Activated gamma-delta T cell (primary cell): ENCODE results near the gene NR2F1-AS1.
"Not testable (repeated sequence)": the region's sequence is repeated elsewhere in the genome, so short reads cannot be mapped to it uniquely, and the experiment has no call there.

Experiments used
- DNase-seq: peaks from one replicate; lab custom pipeline; 2025; lab: John Stamatoyannopoulos, UW

Gene NR2F1-AS1

DNA sequence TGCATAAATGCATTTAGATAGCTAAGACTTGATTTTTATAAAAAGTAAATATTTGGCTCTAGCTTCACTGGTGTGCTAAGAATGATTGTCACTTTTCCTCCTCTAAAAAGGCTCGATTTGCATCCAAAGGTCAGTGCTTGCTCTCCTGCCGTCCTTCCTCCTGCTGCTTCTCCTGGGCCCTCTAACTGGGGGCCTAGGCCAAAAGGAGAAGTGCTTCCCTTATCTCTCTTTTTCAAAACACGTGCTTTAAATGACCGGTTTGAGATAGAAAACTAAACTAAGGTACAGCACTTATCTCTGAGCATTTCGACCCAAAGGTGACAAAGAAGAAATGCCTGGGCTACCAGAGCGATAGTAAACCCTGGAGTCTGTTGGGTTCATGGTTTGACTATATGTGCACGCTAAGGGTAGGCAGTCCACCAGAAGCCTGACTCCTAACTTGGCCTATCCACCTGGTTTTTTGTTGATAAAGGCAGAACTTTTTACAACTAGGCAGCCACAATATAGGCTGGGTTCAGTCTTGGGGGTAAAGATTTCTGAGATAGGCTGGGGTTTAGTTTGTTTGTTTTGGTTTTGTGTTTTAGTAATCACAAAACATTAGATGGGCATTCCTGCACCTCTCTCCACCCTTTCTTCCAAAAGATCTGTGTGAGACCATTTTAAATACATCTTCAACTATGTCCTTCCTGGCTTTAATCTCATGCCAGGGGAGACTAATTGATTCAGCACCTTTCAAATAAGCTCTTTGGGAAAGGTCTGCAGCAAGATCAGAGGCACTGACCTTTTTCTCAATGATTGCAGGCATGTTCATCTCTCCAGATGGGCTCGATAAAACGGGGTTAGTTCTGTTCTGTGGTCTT, 3.8 kb downstream of the NR2F1-AS1 start:
- no peak for DNase-seq

DNA sequence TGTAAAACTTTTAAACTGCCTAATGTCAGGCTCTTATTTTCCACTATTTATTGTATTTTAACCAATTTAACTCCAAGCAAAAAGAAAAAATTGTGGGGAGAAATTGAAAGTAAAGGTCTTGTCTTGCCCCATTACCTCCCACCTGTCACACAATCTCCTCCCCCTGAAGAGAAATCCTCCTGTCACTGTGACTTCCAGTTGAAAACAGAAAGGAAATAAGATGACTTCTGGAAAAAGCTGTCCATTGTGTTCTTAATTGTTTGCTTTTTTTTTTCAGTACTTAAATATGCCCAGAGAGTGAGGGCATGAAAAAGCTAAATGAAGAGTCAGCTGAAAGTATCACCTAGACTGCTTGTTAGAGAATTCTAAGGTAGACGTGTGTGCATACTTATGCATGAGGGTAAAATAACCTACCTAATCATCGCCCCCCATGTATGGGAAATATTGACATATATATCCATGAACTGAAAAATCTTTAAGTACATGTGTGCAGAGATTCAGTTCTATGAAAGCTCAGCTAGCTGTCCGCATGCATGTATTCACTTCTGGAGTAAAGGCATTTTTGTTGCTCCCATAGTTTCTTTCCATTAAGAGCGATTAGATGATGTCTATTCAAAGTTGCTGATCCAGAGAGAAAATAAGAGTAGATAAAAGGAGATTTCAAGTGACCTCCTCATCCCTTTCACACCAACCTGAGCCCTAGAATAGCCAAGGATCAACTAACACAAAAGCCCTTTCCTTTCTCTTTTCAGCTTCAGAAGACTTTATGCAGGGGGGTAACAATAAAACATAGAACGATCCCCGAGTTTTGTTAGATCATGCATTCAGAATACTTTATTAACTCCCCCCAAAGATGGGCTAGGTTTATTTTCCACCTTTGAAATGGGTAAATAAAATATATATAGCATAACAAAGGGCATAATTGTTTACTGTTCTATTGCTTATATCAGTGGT, 5.3 kb downstream of the NR2F1-AS1 start:
- no peak for DNase-seq

DNA sequence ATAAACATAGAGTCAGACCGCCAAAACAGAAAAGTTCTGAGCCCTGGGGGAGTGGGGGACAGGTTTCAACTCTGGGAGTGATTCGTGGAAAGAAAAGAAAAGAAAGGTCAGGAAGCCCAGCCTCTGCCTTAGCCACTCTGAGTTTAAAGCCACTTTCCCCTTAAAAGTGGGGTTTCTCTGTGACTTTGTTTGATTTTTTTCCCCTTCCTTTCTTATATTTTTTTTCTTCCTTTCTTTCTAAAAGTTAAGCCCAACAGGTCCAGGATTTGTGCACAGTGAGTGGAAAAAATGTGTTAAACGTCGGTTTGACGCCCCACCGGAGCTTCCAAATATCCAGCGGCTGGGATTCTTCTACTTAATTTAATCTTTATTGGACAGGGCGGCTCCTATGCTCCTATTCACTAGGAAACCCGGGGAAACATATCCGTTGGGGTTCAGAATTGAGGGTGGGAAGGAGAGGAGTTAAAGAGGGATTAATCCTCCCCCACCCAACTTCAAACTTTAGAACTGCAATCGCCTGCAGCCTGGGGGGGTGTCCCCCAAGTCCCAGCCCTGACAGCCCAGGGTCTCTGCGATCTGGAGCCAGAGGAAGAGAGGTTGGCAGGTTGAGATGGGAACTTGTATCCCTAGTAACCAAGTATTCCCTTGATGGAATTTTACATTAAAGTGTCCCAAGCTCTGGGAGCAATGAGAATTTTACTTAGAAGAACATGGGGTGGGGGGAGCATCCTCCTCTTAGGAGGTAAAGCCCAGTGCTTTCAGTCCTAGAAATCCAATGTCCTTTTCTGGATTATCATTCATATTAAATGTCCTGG, 6.3 kb downstream of the NR2F1-AS1 start:
- DNase-seq = no peak

DNA sequence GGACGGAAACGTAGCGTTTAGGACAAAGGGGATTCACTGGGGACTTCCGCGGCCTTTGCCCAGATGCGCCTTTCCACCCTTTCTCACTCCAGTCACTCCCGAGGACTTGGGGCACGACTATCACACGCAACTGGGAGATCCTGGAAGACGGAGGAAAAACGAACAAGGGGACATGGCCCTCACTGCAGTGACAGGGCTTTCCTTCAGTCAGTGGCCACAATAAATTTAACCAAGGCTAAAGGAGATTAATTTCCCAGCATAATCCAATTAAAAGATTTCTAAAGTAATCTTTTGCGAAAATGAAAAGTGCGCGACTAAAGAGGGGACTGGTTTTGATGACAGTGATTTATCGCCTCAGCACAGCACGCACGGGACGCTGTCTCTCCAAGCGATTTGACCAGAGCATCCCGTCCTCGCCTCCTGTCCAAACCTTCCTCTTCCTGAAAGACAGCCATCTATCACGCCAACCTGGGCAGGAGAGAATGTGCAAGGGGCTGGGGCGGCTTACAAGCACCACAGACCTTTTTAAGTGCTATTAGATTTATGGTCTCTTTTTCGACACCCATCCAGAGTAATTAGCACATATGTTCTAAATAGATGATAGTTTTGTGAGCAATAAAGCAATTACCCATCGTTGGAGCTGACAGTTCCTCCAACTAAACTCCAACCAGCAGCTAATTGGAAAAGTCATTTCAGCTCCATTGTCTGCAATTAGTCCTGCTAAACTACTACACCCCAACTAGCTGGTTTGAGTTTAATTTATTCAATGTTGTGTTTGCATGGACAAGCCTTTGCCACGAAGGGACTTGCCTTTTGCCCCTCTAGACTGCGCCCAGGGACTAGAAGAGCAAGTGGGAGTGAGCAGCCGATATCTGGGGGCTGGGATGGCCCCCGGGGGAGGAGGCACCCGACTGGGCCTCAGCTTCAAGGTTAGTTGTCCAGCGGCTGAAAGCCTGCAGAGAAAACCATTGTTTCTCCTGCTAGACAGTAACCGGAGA, 7.4 kb downstream of the NR2F1-AS1 start:
- no peak for DNase-seq

DNA sequence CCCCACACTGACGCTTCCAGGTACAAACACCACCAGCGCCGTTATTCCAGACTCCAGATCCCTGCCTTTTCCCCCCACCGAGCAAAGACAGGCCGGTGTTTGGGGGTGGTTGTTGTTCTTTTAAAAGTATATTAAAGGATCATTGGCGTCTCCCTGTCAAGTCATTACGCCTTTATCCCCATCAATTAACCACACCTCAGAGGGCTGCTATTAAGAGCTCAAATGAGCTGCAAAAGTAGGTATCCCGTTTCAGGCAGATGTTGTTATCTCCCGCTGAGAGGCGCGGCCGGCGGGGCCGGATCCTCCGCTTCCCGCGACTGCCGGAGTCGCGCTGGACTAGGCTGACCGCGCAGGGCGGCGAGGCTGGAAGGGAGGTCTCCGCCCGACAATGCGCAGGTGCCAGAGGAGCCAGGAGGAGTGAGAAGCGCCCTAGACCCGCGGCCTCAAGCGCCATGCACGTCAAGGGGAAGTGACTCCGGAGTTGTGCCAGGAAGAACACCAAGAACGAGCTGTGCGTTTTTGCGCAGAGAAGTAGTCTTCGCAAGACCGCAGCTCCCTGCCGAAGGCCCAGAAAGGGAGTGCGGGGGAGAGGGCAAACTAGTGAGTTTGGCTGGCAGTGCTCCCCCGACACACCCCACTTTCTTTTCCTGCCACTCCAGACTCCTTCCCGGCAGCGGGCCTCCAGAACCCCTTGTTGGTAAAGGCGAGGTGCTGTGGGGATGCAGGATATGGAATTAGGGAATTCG, 8.2 kb downstream of the NR2F1-AS1 start:
- no peak for DNase-seq

DNA sequence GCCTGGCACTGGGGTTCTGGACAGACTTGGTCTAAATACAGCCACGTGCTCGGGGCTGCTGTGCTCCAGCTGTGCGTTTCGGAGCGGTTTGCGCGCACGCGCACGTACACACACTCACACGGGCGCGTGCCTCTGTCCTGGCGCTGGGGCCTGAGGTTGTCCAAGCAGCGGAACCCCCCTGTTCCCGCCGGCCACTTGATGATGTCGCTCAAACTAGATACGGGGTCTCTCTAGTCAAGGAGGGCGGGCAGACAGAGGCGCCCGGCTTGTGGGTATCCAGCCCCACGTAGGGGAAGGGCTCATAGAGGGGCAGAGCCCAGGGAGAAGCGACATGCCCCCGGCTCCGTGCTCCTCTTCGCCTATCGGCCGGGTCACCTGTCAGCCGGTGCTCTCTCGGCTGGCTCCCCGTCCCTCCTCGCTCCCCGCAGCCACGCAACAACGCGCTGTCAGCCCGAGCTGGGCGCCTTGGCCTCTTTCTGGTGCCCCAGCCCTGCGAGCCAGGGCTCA, 8.9 kb downstream of the NR2F1-AS1 start:
- DNase-seq = no peak

DNA sequence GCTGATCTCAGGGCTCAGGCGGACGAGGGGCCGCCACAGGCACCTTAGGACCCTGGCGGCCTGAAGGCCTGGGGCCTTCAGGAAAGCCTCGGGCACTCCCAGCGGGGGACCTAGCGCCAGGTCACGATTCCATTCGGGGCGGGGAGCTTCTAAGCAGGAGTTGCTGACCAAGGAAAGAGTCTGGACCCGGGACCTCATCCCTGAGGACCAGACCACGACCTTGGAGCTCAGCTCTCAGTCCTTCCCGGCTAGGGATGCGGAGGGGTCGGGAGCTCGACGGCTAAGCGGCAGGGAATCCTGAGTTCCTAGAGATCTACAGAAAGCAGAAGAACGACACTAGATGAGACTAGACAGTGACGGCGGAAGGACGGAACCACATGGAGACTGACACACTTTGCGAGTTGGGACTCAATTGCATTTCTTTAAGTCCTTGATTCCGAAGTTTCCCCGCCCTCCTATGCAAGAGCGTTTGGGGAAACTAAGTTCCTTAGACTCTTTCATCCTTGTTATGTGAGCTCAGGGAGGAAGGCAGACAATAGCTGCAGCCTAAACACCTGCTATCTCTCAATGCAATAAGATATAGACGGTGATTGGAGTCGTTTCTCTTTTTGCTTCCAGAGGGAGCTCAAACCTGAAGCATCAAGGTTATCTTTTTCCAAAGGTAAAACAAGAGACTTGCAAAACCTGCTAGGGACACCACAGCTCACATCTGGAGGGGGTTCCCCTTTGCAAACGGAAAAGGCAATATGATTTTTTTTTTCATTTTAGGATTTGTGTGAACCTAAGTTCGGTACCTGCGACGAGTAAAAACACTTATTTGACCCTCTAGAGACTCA, 9.7 kb downstream of the NR2F1-AS1 start:
- no peak for DNase-seq

DNA sequence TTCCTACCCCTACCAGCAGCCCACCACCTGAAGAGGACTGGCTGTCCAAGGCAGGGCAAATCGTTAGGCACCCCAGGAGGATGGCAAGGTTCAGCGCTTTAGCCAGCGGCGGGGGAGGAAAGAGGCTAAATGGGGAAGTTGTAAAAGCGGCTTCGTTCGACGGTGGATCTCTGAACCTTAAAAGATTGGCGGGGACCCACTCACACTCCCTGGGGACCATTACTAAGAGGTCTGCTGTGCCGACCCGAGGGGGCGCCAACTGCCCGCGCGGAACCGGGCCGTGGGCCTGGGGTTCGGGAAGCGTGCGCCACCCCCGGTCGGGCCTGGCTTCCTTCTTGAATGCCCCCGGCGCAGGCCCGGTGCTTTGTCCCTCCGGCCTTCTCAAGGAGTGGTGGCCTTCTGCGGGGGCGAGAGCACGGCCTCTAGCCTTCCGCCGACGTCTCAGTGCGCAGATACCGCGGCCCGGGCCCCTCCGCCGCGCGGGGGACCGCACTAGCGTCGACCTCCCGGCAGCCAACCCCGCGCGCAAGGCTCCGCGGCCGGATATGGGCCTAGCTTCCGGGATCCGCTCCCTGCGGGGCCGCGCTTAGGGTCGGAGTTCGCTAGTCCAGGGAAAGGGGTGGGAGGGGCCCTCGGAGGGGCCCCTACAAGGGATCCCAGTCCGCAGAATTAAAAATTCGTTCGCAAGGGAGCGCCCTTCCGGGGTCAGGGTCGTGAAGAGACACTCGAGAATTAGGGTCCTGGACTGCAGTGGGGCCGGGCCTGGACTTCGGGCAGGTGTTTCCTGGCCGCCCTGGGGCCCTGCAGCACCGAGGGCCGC, 10.5 kb downstream of the NR2F1-AS1 start:
- DNase-seq = peak; percentile 9

DNA sequence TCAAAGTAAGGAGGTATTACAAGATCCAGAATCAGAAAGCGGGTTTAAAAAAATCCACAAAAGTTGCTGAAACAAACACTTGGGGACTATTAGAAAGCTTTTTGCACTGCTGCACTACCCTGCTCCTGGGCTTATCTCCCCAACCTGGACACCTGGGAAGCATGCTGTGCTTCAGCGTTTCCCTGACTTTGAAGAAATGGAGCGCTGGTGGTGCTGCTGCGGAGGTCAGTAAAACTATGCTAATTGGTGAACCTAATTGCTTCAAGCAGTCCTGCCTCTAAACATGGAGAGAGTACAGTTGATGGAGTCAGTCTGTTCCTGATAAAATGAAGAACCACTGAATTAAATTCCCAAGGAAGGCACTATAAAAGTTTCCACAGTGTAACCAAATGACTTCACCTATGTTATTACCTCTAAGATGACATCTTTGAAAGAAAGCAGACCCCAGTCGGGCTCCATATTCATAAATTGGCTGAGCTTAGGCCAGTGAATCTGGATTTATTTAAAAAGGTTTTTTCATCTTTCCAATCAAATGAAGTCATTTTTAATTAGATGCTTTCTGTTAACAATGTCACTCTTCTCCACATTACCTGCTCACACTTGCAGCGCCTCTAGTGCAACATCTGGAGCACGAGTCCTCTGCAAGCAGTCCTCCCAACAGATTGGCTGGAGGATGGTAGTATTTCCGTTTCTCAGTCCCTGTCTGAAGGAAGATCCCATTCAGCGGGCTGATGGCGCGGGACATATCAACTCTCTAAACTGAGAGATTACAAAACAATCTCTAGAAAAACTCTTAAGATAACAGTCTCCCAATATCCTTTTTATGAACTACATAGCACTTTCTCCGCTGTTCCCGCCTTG, 11.5 kb downstream of the NR2F1-AS1 start:
- DNase-seq = no peak

DNA sequence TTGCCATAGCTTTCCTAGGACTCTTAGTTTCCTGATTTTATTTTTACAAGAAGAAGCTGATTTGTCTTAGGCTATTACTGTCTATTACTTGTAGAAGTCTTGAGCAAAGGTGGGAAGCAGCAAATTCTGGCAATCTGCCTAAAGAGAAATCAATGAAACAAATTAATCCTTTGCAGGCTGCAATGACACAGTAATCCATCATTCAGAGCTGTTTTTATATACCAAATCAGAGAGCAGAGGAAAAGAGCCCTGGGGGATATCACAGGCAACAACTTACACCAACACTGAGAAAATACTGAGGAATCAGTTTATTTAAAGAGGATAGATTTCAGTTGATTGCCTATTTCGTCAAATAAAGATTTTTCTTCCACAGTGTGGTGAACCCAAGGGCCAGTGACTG, 13.6 kb downstream of the NR2F1-AS1 start:
- no peak for DNase-seq

DNA sequence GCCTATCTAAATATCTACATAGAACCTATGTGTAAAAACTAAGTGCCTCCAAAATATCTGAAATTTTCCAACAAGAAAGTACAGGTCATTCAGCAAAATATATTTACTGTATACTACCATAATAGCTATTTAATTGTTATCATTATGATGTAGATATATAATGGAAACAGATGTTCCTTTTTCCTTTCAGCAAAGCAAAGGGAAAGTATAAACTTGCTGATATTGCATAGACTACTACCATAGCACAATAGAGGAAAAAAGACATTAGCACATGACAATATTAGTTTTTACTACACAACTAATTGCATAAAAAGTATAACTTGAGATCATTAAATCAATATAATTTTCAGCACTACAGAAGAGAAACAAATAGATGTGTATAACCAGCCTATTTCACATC, 14.9 kb downstream of the NR2F1-AS1 start:
- DNase-seq = no peak

DNA sequence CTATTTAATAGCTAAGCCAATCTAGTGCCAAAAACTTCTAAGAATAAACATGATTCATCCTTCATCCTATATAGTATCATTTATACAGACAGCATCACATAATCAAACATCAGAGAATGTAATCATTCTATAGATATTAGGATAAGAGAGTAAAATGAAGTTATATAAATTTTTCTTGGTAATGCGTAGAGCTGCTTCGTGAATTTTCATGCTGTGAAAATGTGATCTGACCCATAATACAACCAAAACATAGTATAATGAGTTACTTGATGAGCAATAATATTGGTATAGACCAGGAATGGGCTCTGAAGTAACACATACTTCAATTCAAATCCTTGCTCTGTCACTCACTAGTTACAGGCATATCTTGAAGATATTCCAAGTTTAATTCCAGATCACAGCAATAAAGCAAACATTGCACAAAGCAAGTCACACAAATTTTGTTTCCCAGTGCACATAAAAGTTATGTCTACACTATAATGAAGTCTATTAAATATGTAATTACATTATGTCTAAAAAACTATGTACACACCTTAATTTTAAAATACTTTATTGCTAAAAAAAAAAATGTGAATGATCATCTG, 23.9 kb downstream of the NR2F1-AS1 start:
- no peak for DNase-seq

DNA sequence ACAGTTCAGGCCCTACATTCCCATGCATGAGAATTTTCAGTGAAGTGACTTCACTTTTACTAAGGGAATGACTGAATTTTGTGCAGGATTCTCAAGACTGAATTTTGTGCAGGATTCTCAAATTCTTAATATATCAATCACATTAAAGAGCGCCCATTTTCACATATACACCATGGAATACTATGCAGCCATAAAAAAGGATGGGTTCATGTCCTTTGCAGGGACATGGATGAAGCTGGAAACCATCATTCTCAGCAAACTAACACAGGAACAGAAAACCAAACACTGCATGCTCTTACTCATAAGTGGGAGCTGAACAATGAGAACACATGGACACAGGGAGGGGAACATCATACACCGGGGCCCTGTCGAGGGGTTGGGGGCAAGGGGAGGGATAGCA, 31.4 kb downstream of the NR2F1-AS1 start:
- not testable (repeated sequence) for DNase-seq

DNA sequence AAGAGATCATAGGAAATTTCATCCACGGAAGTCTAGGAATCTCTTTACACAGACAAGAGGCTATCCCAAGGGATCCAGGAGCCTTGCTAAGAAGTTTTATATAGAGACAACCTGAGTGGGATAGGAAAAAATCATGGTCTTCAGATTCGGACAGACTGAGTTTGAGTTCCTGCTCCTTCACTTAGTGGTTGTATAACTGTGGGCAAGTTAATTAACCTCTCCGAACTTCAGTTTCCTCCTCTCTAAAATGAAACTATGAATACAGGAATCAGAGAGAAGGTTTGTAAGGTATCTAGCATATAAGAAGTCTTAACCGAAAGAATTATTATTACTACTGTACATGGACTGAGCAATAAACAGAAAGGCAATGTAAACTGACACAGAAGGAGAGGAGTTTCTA, 35.1 kb downstream of the NR2F1-AS1 start:
- no peak for DNase-seq

DNA sequence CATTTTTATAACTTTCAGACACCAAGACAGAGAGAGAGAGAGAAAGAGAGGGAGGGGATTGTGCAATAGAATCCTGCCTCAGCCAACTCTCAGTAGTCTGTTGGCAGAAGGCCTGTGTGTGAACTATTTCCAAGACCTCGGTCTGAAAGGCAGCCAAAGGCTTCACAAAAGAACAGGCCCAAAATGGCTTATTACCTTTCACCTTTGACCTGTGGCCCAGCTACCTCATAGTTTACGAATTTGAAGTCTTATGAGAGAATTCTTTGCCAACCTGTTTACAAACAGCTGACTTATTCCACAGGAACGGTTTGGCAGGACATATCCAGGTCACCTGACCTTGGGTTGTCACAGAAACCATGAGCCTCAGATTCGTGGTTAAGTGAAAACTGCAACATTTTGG, 48.6 kb downstream of the NR2F1-AS1 start:
- no peak for DNase-seq

DNA sequence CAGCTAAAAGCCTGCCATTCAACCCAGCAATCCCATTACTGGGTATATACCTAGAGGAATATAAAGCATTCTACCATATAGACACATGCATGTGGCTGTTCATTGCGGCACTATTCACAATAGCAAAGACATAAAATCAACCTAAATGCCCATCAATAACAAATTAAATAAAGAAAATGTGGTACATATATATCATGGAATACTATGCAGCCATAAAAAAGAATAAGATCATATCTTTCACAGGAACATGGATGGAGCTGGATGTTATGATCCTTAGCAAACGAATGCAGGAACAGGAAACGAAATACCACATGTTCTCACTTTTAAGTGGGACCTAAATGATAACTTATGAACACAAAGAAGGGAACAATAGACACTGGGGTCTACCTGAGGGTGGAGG, 59.2 kb downstream of the NR2F1-AS1 start:
- not testable (repeated sequence) for DNase-seq

DNA sequence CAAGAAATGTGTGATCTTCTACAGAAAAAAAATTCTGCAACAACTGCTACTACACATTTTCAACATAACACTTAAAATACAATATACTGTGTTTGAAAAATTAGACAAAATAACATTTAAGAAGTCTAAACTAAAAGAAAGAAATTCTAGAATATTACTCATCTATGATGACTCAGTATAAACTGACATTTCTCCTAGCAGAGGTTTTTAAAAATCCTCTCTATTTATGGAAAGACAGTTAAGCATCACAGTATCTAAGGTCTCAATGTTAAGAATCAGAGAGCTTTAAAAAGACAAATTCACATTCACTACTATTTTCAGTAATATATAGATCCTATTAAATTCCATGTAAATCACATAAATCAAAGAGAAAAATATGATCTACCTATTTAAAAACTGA, 61.3 kb downstream of the NR2F1-AS1 start:
- DNase-seq = no peak
